Gastrocnemius medialis (tissue), 4 donors: ENCODE measurements around the gene SPARC. TPM values are rescaled to one million over a fixed set of nuclear protein-coding genes. Genes with fewer than 3 reads are reported as not detected.
"Not testable (repeated sequence)": the region's sequence is repeated elsewhere in the genome, so short reads cannot be mapped to it uniquely, and the experiment has no call there.

Experiments
- ATAC-seq, 2 donors: fragments of 150-250 bp; one replicate each; pipeline ENCODE4 v1.9.1; 2016
- DNase-seq, 2 donors: peaks; one replicate each; pipeline ENCODE4 v3.0.0-alpha.2; 2019
- H3K27ac ChIP-seq, 4 donors: fragments of 200-600 bp; sonication (generic); 1 replicate in 1 of 4; 2 replicates in 3 of 4; pipeline ENCODE4 v1.5.1; 2016 to 2018; ENCODE audit warnings: mild to moderate bottlenecking in 2 of 4, moderate library complexity in 1 of 4
- H3K27me3 ChIP-seq, 3 donors: fragments of 200-600 bp; sonication (generic) in 2 of 3; 1 replicate in 1 of 3; 2 replicates in 2 of 3; pipeline versions ENCODE4 v1.5.1 to v1.6.0; 2016 to 2019; ENCODE audit warnings: mild to moderate bottlenecking in 1 of 3, moderate library complexity in 1 of 3
- H3K36me3 ChIP-seq, 2 donors: fragments of 200-600 bp; sonication (generic) in 1 of 2; one replicate each; pipeline ENCODE4 v1.5.1; 2017 to 2018
- H3K4me1 ChIP-seq, 2 donors: fragments of 200-600 bp; sonication (generic) in 1 of 2; one replicate each; pipeline ENCODE4 v1.5.1; 2016 to 2017; ENCODE audit warnings: mild to moderate bottlenecking in 2 of 2
- H3K4me3 ChIP-seq, 4 donors: fragments of 200-600 bp; sonication (generic) in 3 of 4; 1 replicate in 1 of 4; 2 replicates in 3 of 4; pipeline ENCODE4 v1.5.1; 2016 to 2019; ENCODE audit warnings: mild to moderate bottlenecking in 2 of 4
- H3K9me3 ChIP-seq, 3 donors: fragments of 200-600 bp; sonication (generic) in 2 of 3; 1 replicate in 1 of 3; 2 replicates in 2 of 3; pipeline ENCODE4 v1.5.1; 2016 to 2019
- CTCF ChIP-seq, 5 experiments: fragments of 450-650 bp in 3 of 5; fragments of 200-600 bp in 2 of 5; sonication (generic) in 2 of 5; IDR thresholded peaks in 4 of 5; conservative IDR thresholded peaks in 1 of 5; 1 replicate in 4 of 5; 2 replicates in 1 of 5; pipeline ENCODE4 v1.5.1; 2016 to 2019; ENCODE audit warnings: antibody characterized with exemption in 5 of 5, mild to moderate bottlenecking in 3 of 5, moderate library complexity in 3 of 5
- POLR2A ChIP-seq, 2 donors: fragments of 450-650 bp; IDR thresholded peaks; one replicate each; pipeline ENCODE4 v1.6.1; 2017; ENCODE audit warnings: antibody characterized with exemption in 2 of 2, mild to moderate bottlenecking in 2 of 2, moderate library complexity in 2 of 2
- in situ Hi-C, 4 donors: fragments of 200-750 bp; cut with MboI; loops; one replicate each; pipeline versions ENCODE4 v1.15.0 to v1.8.0; 2017; ENCODE audit warnings: low sequenced_read_pairs in 4 of 4
- intact Hi-C: fragments of 100-400 bp; cut with DNase I; formaldehyde crosslinking; loops from one replicate; pipeline ENCODE4 v1.15.1; 2023; ENCODE audit warnings: low total_unique reads
- total RNA-seq, 4 donors: library from RNA; depleted of rRNA; stranded (reverse); fragments of >200 nt; gene quantifications; one replicate each; pipeline versions ENCODE4 v1.1.0 to v1.2.3, GENCODE V29; 2016

SPARC gene
- total RNA-seq, 4 donors from 2014 or later: 87.7 to 209 (median 163) TPM

DNA sequence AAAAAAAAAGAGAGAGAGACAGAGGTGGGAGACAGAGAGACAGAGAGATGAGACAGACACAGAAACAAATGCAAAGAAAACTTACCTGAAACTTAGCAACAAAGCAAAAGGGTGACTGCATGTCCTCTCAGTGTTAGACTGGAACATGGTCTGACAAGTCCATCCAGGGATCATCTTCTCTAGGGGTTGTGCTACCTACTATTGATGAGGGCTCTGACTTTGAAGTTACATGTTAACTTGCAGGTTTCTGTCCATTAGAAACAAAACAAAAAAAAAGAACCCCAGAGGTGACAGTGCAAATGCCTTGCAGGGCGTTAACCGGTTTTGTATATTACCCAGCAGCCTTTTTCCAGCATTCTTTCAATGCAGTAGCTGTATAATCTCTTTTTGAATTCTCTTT is 13.6 kb upstream of the SPARC start:
- ATAC-seq: no peak
- in situ Hi-C loops (no loop called here), intact Hi-C loops (loop anchor here (5.0 kb wide), 1 partner anchor 38 kb away; no protein-coding TSS in a partner anchor)
- H3K4me3 ChIP-seq: no peak overlapping the region
- H3K27me3 ChIP-seq: no peaks in the 10 kb centered on the region
- DNase-seq: no peak
- peak overlapping the region in 2 of 4 donors; percentile 60 to 68 for H3K27ac ChIP-seq
- TF ChIP-seq POLR2A (IDR thresholded peaks at IDR 0.05) (no peak), CTCF (IDR thresholded peaks at IDR 0.05 in 4 of 5, conservative IDR thresholded peaks at IDR 0.05 in 1 of 5) (no peak)
- peaks cover 31 to 51% of the 10 kb centered on the region in 2 donors for H3K4me1 ChIP-seq
- H3K9me3 ChIP-seq: no peaks in the 10 kb centered on the region
- no peaks in the 10 kb centered on the region for H3K36me3 ChIP-seq

DNA sequence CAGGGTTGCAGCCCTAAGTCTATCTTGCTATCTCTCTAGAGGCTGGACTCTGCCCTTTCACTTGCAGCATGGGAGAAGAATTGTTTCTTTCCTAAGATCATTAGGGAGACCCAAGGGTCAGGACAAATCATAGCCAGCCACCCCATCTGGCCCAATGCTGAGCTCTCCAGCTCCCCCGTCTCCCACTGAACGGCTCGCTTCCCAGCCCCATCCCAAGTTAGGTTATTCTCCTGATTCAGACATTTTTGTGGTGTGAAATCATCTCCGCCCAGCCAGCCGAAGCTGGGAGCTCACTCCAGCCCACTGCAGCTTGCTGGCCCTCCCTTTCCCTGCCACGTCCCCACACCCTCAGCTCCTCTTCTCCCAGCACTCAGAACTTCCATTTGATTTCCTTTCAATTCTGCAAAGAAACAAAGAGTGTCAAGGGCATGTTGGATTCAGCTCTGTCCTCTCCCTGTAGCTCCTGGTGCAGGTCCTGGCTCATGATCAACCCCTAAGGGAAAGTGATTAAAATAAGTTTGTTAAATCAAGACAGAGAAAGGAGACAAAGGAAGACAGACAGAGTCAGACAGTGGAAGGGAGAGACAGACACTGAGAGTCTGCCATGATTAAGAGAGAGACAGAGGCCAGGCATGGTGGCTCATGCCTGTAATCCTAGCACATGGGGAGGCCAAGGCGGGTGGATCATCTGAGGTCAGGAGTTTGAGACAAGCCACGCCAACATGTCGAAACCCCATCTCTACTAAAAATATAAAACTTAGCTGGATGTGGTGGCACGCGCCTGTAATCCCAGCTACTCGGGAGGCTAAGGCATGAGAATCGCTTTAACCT is 12.6 kb upstream of the SPARC start:
- H3K4me3 ChIP-seq: no peak overlapping the region
- H3K4me1 ChIP-seq: peaks cover 31 to 56% of the 10 kb centered on the region in 2 donors
- peak; percentile 15 to 16 for ATAC-seq
- in situ Hi-C loops: no loop called here
- DNase-seq: peak; percentile 20 to 46
- peak overlapping the region; percentile 51 to 68 (median 59) for H3K27ac ChIP-seq
- H3K36me3 ChIP-seq: no peaks in the 10 kb centered on the region
- no peaks in the 10 kb centered on the region for H3K27me3 ChIP-seq
- intact Hi-C loops: no loop called here
- TF ChIP-seq POLR2A (IDR thresholded peaks at IDR 0.05): no peak
- TF ChIP-seq CTCF (IDR thresholded peaks at IDR 0.05 in 4 of 5, conservative IDR thresholded peaks at IDR 0.05 in 1 of 5): no peak
- no peaks in the 10 kb centered on the region for H3K9me3 ChIP-seq

DNA sequence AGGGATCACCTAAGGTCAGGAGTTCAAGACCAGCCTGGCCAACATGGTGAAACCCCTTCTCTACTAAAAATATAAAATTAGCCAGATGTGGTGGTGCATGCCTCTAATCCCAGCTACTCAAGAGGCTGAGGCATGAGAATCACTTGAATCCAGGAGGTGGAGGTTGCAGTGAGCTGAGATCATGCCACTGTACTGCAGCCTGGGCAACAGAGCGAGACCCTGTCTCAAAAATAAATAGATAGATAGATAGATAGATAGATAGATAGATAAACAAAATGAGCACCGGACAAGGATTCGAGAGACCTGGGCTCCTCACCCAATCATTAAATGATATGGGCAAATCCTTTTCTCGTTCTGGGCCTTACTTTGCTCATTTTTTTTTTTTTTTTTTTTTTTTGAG is 11.4 kb upstream of the SPARC start:
- H3K27me3 ChIP-seq, ATAC-seq, DNase-seq, H3K9me3 ChIP-seq, H3K36me3 ChIP-seq, in situ Hi-C loops, H3K4me3 ChIP-seq, intact Hi-C loops: not testable (repeated sequence)
- Histone ChIP-seq H3K4me1 (peaks cover 28 to 51% of the 10 kb centered on the region in 2 donors), H3K27ac (peak overlapping the region in 1 of 4 donors; percentile 70)

DNA sequence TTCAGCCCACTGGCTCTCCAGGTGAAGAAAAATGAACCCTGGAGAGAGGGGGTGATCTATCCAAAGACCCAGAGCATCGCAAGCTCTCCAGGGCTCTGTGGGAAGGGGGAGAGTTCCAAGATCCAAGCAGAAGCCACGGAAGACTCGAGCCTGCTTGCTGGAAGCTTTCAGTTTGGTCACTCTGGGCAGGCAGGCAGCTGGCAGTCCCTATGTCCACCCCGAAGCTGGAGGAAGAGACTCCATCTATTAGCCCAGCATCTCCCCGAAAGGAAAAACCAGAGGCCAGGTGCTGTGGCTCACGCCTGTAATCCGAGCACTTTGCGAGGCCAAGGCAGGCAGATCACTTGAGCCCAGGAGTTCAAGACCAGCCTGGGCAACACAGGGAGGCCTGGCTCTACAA is 10.7 kb upstream of the SPARC start:
- in situ Hi-C loops: no loop called here
- no peak overlapping the region for H3K4me3 ChIP-seq
- intact Hi-C loops: no loop called here
- H3K36me3 ChIP-seq: no peaks in the 10 kb centered on the region
- H3K27ac ChIP-seq: peak overlapping the region; percentile 55 to 70 (median 68)
- ATAC-seq: no peak
- no peaks in the 10 kb centered on the region for H3K9me3 ChIP-seq
- DNase-seq: no peak
- peaks cover 22 to 45% of the 10 kb centered on the region in 2 donors for H3K4me1 ChIP-seq
- TF ChIP-seq CTCF (IDR thresholded peaks at IDR 0.05 in 4 of 5, conservative IDR thresholded peaks at IDR 0.05 in 1 of 5) (no peak), POLR2A (IDR thresholded peaks at IDR 0.05) (no peak)
- H3K27me3 ChIP-seq: no peaks in the 10 kb centered on the region

DNA sequence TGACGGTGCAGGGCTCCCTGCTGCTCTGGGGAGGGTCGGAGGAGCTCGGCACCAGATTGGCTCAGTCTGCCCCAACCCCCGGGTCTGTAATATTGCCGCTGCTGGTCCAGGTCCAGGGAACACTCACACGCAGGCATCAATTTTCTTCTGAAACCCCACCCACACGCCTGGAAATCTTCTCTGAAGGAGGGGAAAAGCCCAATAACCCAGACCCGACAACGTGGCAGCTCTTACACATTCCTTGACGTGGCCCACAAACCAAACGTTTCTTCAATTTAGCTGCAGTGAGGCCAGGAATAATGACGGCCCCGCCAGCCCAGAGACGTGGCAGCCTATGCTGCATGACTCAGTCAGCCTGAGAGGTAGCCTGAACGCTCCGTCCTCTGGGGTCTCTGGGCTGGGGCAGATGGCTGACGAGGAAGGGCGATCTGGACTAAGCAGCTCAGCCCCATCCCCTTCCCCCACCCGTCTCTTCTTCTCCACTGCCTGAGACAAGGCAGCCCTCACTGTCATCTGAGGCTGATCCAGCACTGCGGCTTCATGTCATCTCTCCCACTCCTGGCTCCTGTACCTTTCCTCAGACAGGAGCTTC is 9.9 kb upstream of the SPARC start:
- intact Hi-C loops (no loop called here), in situ Hi-C loops (no loop called here)
- Histone ChIP-seq H3K36me3 (no peaks in the 10 kb centered on the region), H3K9me3 (no peaks in the 10 kb centered on the region), H3K27me3 (no peaks in the 10 kb centered on the region), H3K4me1 (peaks cover 19 to 38% of the 10 kb centered on the region in 2 donors), H3K27ac (peak overlapping the region; percentile 55 to 70 (median 68)), H3K4me3 (peak overlapping the region in 2 of 4 donors; percentile 13 to 23)
- TF ChIP-seq POLR2A (IDR thresholded peaks at IDR 0.05): no peak
- TF ChIP-seq CTCF (IDR thresholded peaks at IDR 0.05 in 4 of 5, conservative IDR thresholded peaks at IDR 0.05 in 1 of 5): no peak
- ATAC-seq (peak; percentile 43 to 50), DNase-seq (peak; percentile 37 to 54)
